Fibroblast of the aortic adventitia (primary cell): ENCODE measurements around the gene CSMD2. TPM values are rescaled to one million over a fixed set of nuclear protein-coding genes. Genes with fewer than 3 reads are reported as not detected.

Source experiments
- DNase-seq: peaks from one replicate; pipeline ENCODE4 v3.0.0-alpha.2; 2010; ENCODE audit warnings: low read depth
- H3K4me3 ChIP-seq: 2 replicates; pipeline ENCODE4 v1.5.1; 2011; ENCODE audit warnings: low read depth, mild to moderate bottlenecking, control low read depth, low read length, moderate library complexity
- total RNA-seq: library from RNA; depleted of rRNA; stranded (reverse); fragments of >200 nt; gene quantifications from 2 replicates; pipeline ENCODE4 v1.2.3, GENCODE V29; 2012; ENCODE audit warnings: low replicate concordance
- TF ChIP-seq, protein P1 (sequence below): IDR thresholded peaks from 2 replicates; pipeline ENCODE4 v1.5.1; 2011; ENCODE audit warnings: mild to moderate bottlenecking, low read length, control low read depth, inconsistent platforms; ENCODE audit not compliant: insufficient read depth

CSMD2 gene
- total RNA-seq, 1 donor: 6.6 TPM

DNA sequence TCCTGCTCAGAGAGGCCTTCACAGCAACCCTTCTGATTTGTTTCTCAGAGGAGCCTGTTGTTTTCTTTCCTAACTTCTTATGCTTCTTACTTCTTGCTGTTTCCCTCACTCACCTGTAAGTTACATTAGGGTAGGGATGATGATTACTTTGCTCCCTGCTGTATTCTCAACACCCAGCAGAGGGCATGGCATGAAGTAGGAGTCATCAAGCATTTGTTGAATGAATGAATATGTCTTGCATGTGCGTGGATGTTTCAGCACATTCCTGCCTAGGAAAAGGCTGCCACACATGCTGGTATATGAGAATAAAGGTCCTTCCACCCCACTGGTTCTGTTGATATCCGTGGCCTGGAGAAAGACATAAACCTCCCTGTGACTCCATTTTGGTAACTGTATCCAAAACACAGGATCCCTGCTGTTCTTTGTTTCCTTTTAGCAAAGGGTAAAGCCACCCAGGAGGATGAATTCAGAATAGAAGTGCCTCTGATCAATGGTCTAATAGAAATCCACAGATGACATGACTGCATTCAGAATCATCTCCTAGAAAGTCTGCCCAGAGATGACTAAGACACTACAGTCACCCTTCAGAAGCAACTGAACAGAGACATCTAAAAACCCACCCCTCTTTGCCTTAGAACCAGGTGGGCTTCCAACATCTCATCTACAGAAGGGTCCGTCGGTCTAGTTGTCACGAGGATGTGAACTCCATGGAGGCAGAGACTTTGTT, 523.8 kb downstream of the CSMD2 start:
- peak; percentile 43 for DNase-seq

DNA sequence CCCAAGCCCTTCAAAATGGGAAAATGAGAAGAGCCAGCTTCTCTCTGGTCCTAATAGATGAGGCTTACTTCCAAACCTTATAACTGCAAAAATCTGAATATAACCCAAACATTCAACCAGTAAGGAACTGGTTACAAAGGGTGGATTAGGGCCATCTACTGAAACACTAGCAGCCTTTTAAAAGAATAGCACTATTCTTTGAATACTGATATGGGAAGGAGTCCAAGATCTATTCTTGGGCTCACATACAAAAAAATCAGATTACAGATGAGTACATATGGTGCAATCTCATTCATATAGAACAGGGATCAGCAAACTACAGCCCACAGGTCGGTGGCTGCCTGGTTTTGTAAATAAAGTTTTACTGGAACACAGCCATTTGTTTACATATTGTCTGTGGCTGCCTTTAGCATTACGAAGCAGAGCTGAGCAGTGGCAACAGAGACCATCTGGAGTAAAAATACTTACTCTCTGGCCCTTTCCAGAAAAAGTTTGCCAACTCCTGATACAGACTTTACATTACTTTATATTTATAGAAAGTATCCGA, 524.8 kb downstream of the CSMD2 start:
- H3K4me3 ChIP-seq: no peak overlapping the region
- DNase-seq: peak; percentile 41
- TF ChIP-seq, protein P1, sequence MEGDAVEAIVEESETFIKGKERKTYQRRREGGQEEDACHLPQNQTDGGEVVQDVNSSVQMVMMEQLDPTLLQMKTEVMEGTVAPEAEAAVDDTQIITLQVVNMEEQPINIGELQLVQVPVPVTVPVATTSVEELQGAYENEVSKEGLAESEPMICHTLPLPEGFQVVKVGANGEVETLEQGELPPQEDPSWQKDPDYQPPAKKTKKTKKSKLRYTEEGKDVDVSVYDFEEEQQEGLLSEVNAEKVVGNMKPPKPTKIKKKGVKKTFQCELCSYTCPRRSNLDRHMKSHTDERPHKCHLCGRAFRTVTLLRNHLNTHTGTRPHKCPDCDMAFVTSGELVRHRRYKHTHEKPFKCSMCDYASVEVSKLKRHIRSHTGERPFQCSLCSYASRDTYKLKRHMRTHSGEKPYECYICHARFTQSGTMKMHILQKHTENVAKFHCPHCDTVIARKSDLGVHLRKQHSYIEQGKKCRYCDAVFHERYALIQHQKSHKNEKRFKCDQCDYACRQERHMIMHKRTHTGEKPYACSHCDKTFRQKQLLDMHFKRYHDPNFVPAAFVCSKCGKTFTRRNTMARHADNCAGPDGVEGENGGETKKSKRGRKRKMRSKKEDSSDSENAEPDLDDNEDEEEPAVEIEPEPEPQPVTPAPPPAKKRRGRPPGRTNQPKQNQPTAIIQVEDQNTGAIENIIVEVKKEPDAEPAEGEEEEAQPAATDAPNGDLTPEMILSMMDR: no peak

More for the DNA sequence above, 523.8 kb downstream of the CSMD2 start:
- no peak overlapping the region for H3K4me3 ChIP-seq
- TF ChIP-seq, protein P1: peak; percentile 58

DNA sequence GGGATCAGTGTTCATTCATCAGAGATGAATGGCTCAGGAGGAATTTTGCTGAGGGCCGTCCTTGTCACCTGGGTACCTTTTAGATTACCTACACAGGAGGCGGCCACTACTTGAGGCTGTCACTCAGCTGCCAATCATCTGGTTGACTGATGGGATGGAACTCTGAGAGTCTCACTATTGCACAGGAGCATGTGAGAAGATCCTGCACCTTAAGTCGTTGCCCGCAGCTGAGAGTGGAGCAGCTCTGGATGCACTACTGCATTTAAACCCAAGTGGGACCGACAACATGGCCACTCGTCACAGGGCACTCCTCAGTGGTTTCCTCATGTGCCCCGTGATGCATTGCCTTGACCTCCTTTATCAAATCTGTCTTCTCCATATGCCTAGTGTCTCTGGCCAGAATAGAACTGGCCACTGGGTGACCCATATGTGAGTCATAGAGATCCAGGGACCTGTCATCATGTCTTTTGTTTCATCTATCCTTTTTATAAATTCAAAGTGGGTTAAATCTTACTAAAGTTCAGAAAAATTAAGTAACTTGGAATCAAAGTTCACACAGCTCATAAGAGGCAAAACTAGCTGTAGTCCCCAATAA, 527.1 kb downstream of the CSMD2 start:
- DNase-seq: peak; percentile 38
- TF ChIP-seq, protein P1: no peak
- H3K4me3 ChIP-seq: no peak overlapping the region

DNA sequence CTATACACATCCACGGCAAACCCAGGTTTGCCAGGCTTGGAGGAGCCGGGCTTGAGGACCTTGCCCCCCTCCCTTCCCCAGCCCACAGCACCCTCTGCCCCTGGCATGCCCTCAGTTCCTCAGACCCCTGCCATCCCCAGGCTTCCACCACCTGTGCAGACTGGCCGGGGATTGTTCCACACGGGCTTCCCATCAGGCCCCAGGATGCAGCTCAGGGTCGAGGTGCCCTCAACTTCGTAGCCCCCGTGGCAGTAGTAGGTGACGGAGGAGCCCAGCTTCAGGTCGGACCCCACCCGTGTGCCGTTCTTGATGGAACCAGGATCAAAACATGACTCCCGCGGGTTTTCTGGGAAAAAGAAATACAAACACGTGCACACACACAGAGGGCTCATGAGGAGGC, 528.8 kb downstream of the CSMD2 start:
- TF ChIP-seq, protein P1: no peak
- no peak overlapping the region for H3K4me3 ChIP-seq
- DNase-seq: no peak

DNA sequence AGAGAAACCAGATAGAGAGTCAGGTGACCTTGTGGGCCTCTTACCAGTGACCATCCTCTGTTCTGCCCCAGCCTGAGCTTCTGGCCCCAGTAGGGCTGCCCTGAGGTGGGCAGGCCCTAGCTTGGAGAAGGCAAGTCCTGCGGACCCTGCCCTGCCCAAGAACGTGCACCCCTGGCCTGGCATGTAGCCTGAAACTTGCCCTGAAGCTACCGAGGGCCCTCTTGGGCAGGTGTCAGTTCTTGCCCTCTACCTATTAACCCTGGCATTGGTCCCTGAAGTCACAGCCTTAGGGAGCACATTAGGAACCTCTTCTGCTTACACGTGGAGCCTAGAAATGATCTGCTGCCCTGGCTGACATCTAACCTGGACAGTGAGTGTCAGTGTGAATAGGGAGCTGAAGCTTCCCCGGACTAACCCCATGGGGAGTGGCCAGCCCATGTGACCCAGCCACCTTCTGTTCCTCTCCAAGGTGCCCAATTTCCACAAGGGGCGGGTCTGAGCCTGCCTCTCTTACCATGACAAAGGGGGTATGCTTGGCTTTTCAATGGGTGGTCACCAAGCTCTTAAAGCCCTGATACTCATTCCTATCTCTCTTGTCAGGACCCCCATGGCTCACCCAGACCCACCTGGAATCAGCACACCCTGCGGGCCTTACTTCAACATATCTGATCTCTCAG, 529.6 kb downstream of the CSMD2 start:
- no peak for DNase-seq
- no peak overlapping the region for H3K4me3 ChIP-seq
- TF ChIP-seq, protein P1: no peak

DNA sequence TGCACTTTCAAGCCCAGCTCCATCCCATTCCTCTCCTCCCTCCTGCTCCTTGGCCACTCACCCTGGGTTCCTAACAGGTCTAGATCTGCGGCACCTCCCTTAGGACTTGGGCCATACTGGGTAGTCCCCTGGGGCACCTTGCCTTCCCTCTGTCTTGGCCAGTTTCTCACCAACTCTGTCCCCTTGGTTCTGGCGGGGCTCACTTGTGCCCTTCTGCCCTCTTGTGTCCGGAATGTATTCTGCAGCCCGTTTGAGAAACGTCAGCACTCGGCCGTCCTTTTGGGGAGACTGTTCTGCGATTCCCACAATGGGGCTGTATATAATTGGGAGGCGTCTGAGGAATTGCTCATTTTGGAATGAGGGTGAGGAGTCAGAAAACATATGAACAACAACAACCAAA, 530.2 kb downstream of the CSMD2 start:
- TF ChIP-seq, protein P1: peak; percentile 64
- no peak overlapping the region for H3K4me3 ChIP-seq
- peak; percentile 31 for DNase-seq
